HepG2 (cell line): ENCODE data around the gene C2orf76. TPM values are rescaled to one million over a fixed set of nuclear protein-coding genes. Genes with fewer than 3 reads are reported as not detected.

Experiments used
- GATAD2A ChIP-seq: IDR thresholded peaks from 2 replicates; pipeline ENCODE4 v1.6.1; 2016
- GZF1 ChIP-seq: sonication (generic); formaldehyde crosslinking; IDR thresholded peaks from 2 replicates; pipeline ENCODE4 v1.5.1; 2020; ENCODE audit warnings: mild to moderate bottlenecking, missing genetic modification reagents
- HOMEZ ChIP-seq: IDR thresholded peaks from 2 replicates; pipeline ENCODE4 v1.6.1; 2016; ENCODE audit warnings: low read depth
- KDM2A ChIP-seq: sonication (generic); formaldehyde crosslinking; IDR thresholded peaks from 2 replicates; pipeline ENCODE4 v1.4.0; 2020; ENCODE audit warnings: low read depth, missing genetic modification reagents, borderline replicate concordance
- MATR3 ChIP-seq: sonication (generic); formaldehyde crosslinking; IDR thresholded peaks from 2 replicates; pipeline ENCODE4 v1.4.0; 2020; ENCODE audit warnings: missing genetic modification reagents
- NCOR1 ChIP-seq: fragments of 200-600 bp; sonication (generic); IDR thresholded peaks from 2 replicates; pipeline ENCODE4 v1.7.0; 2017; ENCODE audit warnings: antibody characterized with exemption, low read length, borderline replicate concordance
- PHF20 ChIP-seq: sonication (generic); formaldehyde crosslinking; IDR thresholded peaks from 2 replicates; pipeline ENCODE4 v1.5.0; 2020; ENCODE audit warnings: mild to moderate bottlenecking, missing genetic modification reagents
- SKI ChIP-seq: fragments of 450-650 bp; IDR thresholded peaks from one replicate; pipeline ENCODE4 v1.6.1; 2018; ENCODE audit warnings: mild to moderate bottlenecking; ENCODE audit not compliant: partially characterized antibody
- SOX13 ChIP-seq, 3 experiments: fragments of 450-650 bp in 1 of 3; sonication (generic) in 1 of 3; formaldehyde crosslinking in 1 of 3; IDR thresholded peaks in 2 of 3; conservative IDR thresholded peaks in 1 of 3; 2 replicates each; pipeline versions ENCODE4 v1.5.0 to v1.6.1; 2016 to 2020; ENCODE audit warnings: antibody characterized with exemption in 1 of 3, mild to moderate bottlenecking in 1 of 3, missing compliant biosample characterization in 1 of 3, missing genetic modification reagents in 1 of 3, moderate library complexity in 1 of 3
- WIZ ChIP-seq: sonication (generic); formaldehyde crosslinking; IDR thresholded peaks from 2 replicates; pipeline ENCODE4 v1.5.1; 2020; ENCODE audit warnings: mild to moderate bottlenecking, missing genetic modification reagents
- ZNF260 ChIP-seq: sonication (generic); formaldehyde crosslinking; IDR thresholded peaks from 2 replicates; pipeline ENCODE4 v1.4.0; 2020; ENCODE audit warnings: missing genetic modification reagents, low read depth, mild to moderate bottlenecking, borderline replicate concordance
- ZNF30 ChIP-seq: sonication (generic); formaldehyde crosslinking; IDR thresholded peaks from 2 replicates; pipeline ENCODE4 v1.5.0; 2020; ENCODE audit warnings: mild to moderate bottlenecking, missing genetic modification reagents
- ZNF354B ChIP-seq: sonication (generic); formaldehyde crosslinking; IDR thresholded peaks from 2 replicates; pipeline ENCODE4 v1.8.0; 2022; ENCODE audit warnings: mild to moderate bottlenecking, missing genetic modification reagents
- ZNF547 ChIP-seq: sonication (generic); formaldehyde crosslinking; IDR thresholded peaks from 2 replicates; pipeline ENCODE4 v1.5.1; 2020; ENCODE audit warnings: mild to moderate bottlenecking, missing genetic modification reagents
- ZNF639 ChIP-seq: conservative IDR thresholded peaks from 2 replicates; pipeline ENCODE4 v1.6.1; 2018; ENCODE audit warnings: missing genetic modification reagents
- ZNF691 ChIP-seq: sonication (generic); formaldehyde crosslinking; IDR thresholded peaks from 2 replicates; pipeline ENCODE4 v1.4.0; 2020; ENCODE audit warnings: missing genetic modification reagents, low read depth, mild to moderate bottlenecking, borderline replicate concordance
- ZNF781 ChIP-seq: sonication (generic); formaldehyde crosslinking; IDR thresholded peaks from 2 replicates; pipeline ENCODE4 v1.5.1; 2020; ENCODE audit warnings: borderline replicate concordance, mild to moderate bottlenecking, missing genetic modification reagents; ENCODE audit errors: not compliant biosample characterization
- ZNF788 ChIP-seq: sonication (generic); formaldehyde crosslinking; IDR thresholded peaks from 2 replicates; pipeline ENCODE4 v1.5.0; 2020; ENCODE audit warnings: mild to moderate bottlenecking, missing genetic modification reagents, borderline replicate concordance
- ZNF816 ChIP-seq: sonication (generic); formaldehyde crosslinking; IDR thresholded peaks from 2 replicates; pipeline ENCODE4 v1.8.0; 2022; ENCODE audit warnings: missing genetic modification reagents, mild to moderate bottlenecking, borderline replicate concordance
- polyA plus RNA-seq, 8 experiments: library from polyadenylated mRNA; depleted of rRNA in 3 of 8; stranded (reverse) in 7 of 8; unstranded in 1 of 8; fragments of >200 nt; fragmentation: Illumina TruSeq in 4 of 8; extraction: Trizol in 4 of 8; gene quantifications; 2 replicates each; pipeline versions ENCODE4 v1.2.1 to v1.2.3, GENCODE V29; 2011 to 2016; ENCODE audit warnings: low read depth in 4 of 8, missing spikeins in 1 of 8, mixed read lengths in 1 of 8; ENCODE audit not compliant: insufficient read depth in 1 of 8
- total RNA-seq, 5 experiments: library from RNA; depleted of rRNA; stranded (reverse); fragments of >200 nt; fragmentation: Illumina TruSeq; extraction: Trizol; gene quantifications; 2 replicates each; pipeline ENCODE4 v1.2.3, GENCODE V29; 2016; ENCODE audit warnings: low read depth in 1 of 5
- TF ChIP-seq, protein P1 (sequence below): sonication (generic); formaldehyde crosslinking; IDR thresholded peaks from 2 replicates; pipeline ENCODE4 v1.4.0; 2020; ENCODE audit warnings: missing genetic modification reagents, borderline replicate concordance
- TF ChIP-seq, protein P2 (sequence below): IDR thresholded peaks from 2 replicates; pipeline ENCODE4 v1.6.1; 2016; ENCODE audit warnings: low read depth, borderline replicate concordance

C2orf76 gene
- total and polyA plus RNA-seq, 2 of the 13 experiments (the other 11 are each of a cell fraction or from before 2014, with no cell fraction given) = 7.7 to 8.5 TPM

DNA sequence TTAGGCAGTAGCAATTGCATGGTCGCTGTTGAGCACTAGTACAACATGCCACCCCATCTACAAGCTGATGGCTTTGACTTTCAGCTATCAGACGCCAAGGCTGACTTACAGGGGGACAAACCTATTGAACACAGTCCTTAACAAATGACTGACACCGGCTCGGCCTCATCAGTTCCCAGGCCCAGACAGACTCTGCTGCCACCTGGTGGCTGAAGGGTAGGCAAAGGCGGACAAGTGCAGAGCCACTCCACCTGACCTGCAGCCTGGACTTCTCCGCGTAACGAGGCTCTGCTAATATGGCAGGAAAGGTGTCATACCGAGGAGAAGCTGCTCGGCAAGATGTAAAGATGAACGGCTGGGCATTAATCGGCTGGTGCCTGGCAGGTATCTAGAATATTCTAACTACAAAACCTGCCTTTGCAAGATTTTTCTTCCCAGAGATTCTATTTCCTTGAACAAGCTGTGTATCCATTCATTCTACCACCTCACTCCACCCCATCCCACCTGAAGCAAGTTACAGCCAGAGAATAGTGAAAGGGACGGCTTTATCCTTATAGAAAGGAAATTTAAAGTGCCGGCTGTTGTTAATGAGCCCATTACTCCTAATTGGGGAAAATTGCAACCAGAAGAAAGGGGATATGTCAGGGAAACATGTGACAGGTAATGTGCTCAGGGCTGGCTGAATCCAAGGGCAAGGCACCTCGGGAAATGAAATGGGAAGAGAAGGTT, 75.6 kb downstream of the C2orf76 start (continued):
- TF ChIP-seq GZF1 (CRISPR knock-in tag) = no peak
- TF ChIP-seq ZNF547 (CRISPR knock-in tag) = no peak
- no peak for TF ChIP-seq MATR3 (CRISPR knock-in tag)
- no peak for TF ChIP-seq WIZ (CRISPR knock-in tag)
- TF ChIP-seq HOMEZ (CRISPR knock-in tag) = no peak
- no peak for TF ChIP-seq NCOR1
- TF ChIP-seq GATAD2A (CRISPR knock-in tag) = peak; percentile 27; the same call in 1 of the 2 replicates
- no peak for TF ChIP-seq PHF20 (CRISPR knock-in tag)
- peak; percentile 49 for TF ChIP-seq ZNF781 (CRISPR knock-in tag)
- TF ChIP-seq SOX13 (IDR thresholded peaks at IDR 0.05) = no peak
- 0 out of 4 replicates have a peak, but pooled peaks of 1 of the 2 experiments have one; percentile 12 for TF ChIP-seq SOX13 (CRISPR knock-in tag; conservative IDR thresholded peaks at IDR 0.05 in 1 of 2, IDR thresholded peaks at IDR 0.05 in 1 of 2)
- TF ChIP-seq ZNF260 = no peak
- TF ChIP-seq ZNF691 (CRISPR knock-in tag) = peak; percentile 71; the same call in 1 of the 2 replicates
- TF ChIP-seq ZNF354B = no peak
- TF ChIP-seq SKI = peak; percentile 45
- TF ChIP-seq, protein P1, sequence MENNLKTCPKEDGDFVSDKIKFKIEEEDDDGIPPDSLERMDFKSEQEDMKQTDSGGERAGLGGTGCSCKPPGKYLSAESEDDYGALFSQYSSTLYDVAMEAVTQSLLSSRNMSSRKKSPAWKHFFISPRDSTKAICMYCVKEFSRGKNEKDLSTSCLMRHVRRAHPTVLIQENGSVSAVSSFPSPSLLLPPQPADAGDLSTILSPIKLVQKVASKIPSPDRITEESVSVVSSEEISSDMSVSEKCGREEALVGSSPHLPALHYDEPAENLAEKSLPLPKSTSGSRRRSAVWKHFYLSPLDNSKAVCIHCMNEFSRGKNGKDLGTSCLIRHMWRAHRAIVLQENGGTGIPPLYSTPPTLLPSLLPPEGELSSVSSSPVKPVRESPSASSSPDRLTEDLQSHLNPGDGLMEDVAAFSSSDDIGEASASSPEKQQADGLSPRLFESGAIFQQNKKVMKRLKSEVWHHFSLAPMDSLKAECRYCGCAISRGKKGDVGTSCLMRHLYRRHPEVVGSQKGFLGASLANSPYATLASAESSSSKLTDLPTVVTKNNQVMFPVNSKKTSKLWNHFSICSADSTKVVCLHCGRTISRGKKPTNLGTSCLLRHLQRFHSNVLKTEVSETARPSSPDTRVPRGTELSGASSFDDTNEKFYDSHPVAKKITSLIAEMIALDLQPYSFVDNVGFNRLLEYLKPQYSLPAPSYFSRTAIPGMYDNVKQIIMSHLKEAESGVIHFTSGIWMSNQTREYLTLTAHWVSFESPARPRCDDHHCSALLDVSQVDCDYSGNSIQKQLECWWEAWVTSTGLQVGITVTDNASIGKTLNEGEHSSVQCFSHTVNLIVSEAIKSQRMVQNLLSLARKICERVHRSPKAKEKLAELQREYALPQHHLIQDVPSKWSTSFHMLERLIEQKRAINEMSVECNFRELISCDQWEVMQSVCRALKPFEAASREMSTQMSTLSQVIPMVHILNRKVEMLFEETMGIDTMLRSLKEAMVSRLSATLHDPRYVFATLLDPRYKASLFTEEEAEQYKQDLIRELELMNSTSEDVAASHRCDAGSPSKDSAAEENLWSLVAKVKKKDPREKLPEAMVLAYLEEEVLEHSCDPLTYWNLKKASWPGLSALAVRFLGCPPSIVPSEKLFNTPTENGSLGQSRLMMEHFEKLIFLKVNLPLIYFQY = peak; percentile 37; the same call in 1 of the 2 replicates
- TF ChIP-seq, protein P2, sequence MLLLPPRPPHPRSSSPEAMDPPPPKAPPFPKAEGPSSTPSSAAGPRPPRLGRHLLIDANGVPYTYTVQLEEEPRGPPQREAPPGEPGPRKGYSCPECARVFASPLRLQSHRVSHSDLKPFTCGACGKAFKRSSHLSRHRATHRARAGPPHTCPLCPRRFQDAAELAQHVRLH (CRISPR knock-in tag) = 0 out of 2 replicates have a peak, but pooled peaks have one; percentile 48
- TF ChIP-seq ZNF816 (CRISPR knock-in tag) = no peak
- TF ChIP-seq ZNF30 = no peak
- peak; percentile 73; the same call in 1 of the 2 replicates for TF ChIP-seq KDM2A (CRISPR knock-in tag)
- TF ChIP-seq ZNF788 (CRISPR knock-in tag) = peak; percentile 50; the same call in 1 of the 2 replicates
- no peak for TF ChIP-seq ZNF639 (CRISPR knock-in tag)
